Measurements from ENCODE around the gene ZC3H18.

Gene ZC3H18

GRCh38 chr16:88585269-88585668 lies 15.1 kb downstream of the ZC3H18 start:
- no peak for DNase-seq

GRCh38 chr16:88585927-88586581 lies 15.9 kb downstream of the ZC3H18 start:
- DNase-seq: no peak

- DNase-seq: no peak
Measured at GRCh38 chr16:88588148-88588547, 17.9 kb downstream of the ZC3H18 start.

- DNase-seq: no peak
Measured at GRCh38 chr16:88588754-88589153, 18.6 kb downstream of the ZC3H18 start.

GRCh38 chr16:88589441-88589840 lies 19.2 kb downstream of the ZC3H18 start:
- no peak for DNase-seq

- DNase-seq: no peak
Measured at GRCh38 chr16:88591577-88592021, 21.4 kb downstream of the ZC3H18 start.

GRCh38 chr16:88593061-88593460 lies 22.9 kb downstream of the ZC3H18 start:
- DNase-seq: no peak

GRCh38 chr16:88593489-88593888 lies 23.3 kb downstream of the ZC3H18 start:
- no peak for DNase-seq

- DNase-seq: no peak
Measured at GRCh38 chr16:88593910-88594309, 23.7 kb downstream of the ZC3H18 start.

GRCh38 chr16:88595101-88595500 lies 24.9 kb downstream of the ZC3H18 start:
- no peak for DNase-seq

GRCh38 chr16:88595921-88596320 lies 25.7 kb downstream of the ZC3H18 start:
- no peak for DNase-seq

GRCh38 chr16:88596483-88596882 lies 26.3 kb downstream of the ZC3H18 start:
- DNase-seq: no peak

GRCh38 chr16:88597856-88598491 lies 27.8 kb downstream of the ZC3H18 start:
- no peak for DNase-seq

GRCh38 chr16:88599092-88599733 lies 29.0 kb downstream of the ZC3H18 start:
- DNase-seq: no peak

- no peak for DNase-seq
Measured at GRCh38 chr16:88599825-88600538, 29.8 kb downstream of the ZC3H18 start.

- no peak for DNase-seq
Measured at GRCh38 chr16:88600539-88600896, 30.3 kb downstream of the ZC3H18 start.

GRCh38 chr16:88601313-88602036 lies 31.3 kb downstream of the ZC3H18 start:
- no peak for DNase-seq

GRCh38 chr16:88602091-88602490 lies 31.9 kb downstream of the ZC3H18 start:
- no peak for DNase-seq

GRCh38 chr16:88605186-88606147 lies 35.3 kb downstream of the ZC3H18 start:
- DNase-seq: no peak

- DNase-seq: no peak
Measured at GRCh38 chr16:88606148-88606757, 36.0 kb downstream of the ZC3H18 start.

- no peak for DNase-seq
Measured at GRCh38 chr16:88608076-88608475, 37.9 kb downstream of the ZC3H18 start.
